HEK293 (cell line): ENCODE results near the gene PKM.

Source experiments
- ELK4 ChIP-seq: IDR thresholded peaks from 2 replicates; pipeline ENCODE4 v1.6.1; 2011; ENCODE audit warnings: mild to moderate bottlenecking, low read depth, low read length, borderline replicate concordance
- FEZF1 ChIP-seq: fragments of 450-650 bp; formaldehyde crosslinking; IDR thresholded peaks from 2 replicates; pipeline ENCODE4 v1.5.1; 2016; ENCODE audit warnings: missing biosample characterization, missing genetic modification characterization
- GFI1B ChIP-seq: fragments of 450-650 bp; formaldehyde crosslinking; IDR thresholded peaks from 2 replicates; pipeline ENCODE4 v1.5.1; 2016; ENCODE audit warnings: missing biosample characterization, missing genetic modification characterization
- HOXD13 ChIP-seq: sonication (generic); formaldehyde crosslinking; IDR thresholded peaks from 2 replicates; pipeline ENCODE4 v1.8.0; 2022; ENCODE audit warnings: missing genetic modification reagents, borderline replicate concordance
- KLF8 ChIP-seq: fragments of 450-650 bp; formaldehyde crosslinking; IDR thresholded peaks from 2 replicates; pipeline ENCODE4 v1.5.1; 2016; ENCODE audit warnings: missing biosample characterization, missing genetic modification characterization
- OSR2 ChIP-seq: fragments of 450-650 bp; formaldehyde crosslinking; IDR thresholded peaks from 2 replicates; pipeline ENCODE4 v1.5.1; 2016; ENCODE audit warnings: missing biosample characterization, missing genetic modification characterization
- PRDM1 ChIP-seq: fragments of 450-650 bp; formaldehyde crosslinking; IDR thresholded peaks from 2 replicates; pipeline ENCODE4; 2016; ENCODE audit warnings: missing biosample characterization, missing genetic modification characterization
- PRDM10 ChIP-seq: fragments of 450-650 bp; formaldehyde crosslinking; IDR thresholded peaks from 2 replicates; pipeline ENCODE4 v1.5.1; 2016; ENCODE audit warnings: missing biosample characterization, missing genetic modification characterization
- PRDM4 ChIP-seq: fragments of 450-650 bp; formaldehyde crosslinking; IDR thresholded peaks from 2 replicates; pipeline ENCODE4 v1.5.1; 2017; ENCODE audit warnings: missing biosample characterization, missing genetic modification characterization
- SETDB1 ChIP-seq: IDR thresholded peaks from one replicate; pipeline ENCODE4 v1.6.1; 2017; ENCODE audit warnings: mild to moderate bottlenecking, low read length, moderate library complexity, mixed read lengths; ENCODE audit not compliant: insufficient read length
- ZBTB10 ChIP-seq: fragments of 450-650 bp; formaldehyde crosslinking; IDR thresholded peaks from 2 replicates; pipeline ENCODE4 v1.5.1; 2016; ENCODE audit warnings: missing biosample characterization, missing genetic modification characterization
- ZBTB48 ChIP-seq: fragments of 450-650 bp; formaldehyde crosslinking; IDR thresholded peaks from 2 replicates; pipeline ENCODE4 v1.5.1; 2016; ENCODE audit warnings: missing biosample characterization, missing genetic modification characterization
- ZBTB49 ChIP-seq: fragments of 450-650 bp; formaldehyde crosslinking; IDR thresholded peaks from 2 replicates; pipeline ENCODE4 v1.5.1; 2016; ENCODE audit warnings: missing biosample characterization, missing genetic modification characterization, low read depth
- ZBTB7A ChIP-seq: fragments of 450-650 bp; formaldehyde crosslinking; IDR thresholded peaks from 2 replicates; pipeline ENCODE4 v1.5.1; 2016; ENCODE audit warnings: low read depth, missing biosample characterization, missing genetic modification characterization
- ZNF18 ChIP-seq: fragments of 450-650 bp; formaldehyde crosslinking; IDR thresholded peaks from 2 replicates; pipeline ENCODE4 v1.5.1; 2016; ENCODE audit warnings: missing biosample characterization, missing genetic modification characterization
- ZNF433 ChIP-seq: fragments of 450-650 bp; formaldehyde crosslinking; IDR thresholded peaks from 2 replicates; pipeline ENCODE4 v1.5.1; 2016; ENCODE audit warnings: missing biosample characterization, missing genetic modification characterization, low read depth
- ZNF514 ChIP-seq: fragments of 450-650 bp; formaldehyde crosslinking; IDR thresholded peaks from 2 replicates; pipeline ENCODE4 v1.5.1; 2016; ENCODE audit warnings: missing biosample characterization, missing genetic modification characterization
- ZNF596 ChIP-seq: fragments of 450-650 bp; IDR thresholded peaks from 2 replicates; pipeline ENCODE4 v1.5.0; 2018; ENCODE audit warnings: missing biosample characterization, mild to moderate bottlenecking, missing genetic modification characterization, moderate library complexity
- ZNF664 ChIP-seq: fragments of 450-650 bp; formaldehyde crosslinking; IDR thresholded peaks from 2 replicates; pipeline ENCODE4 v1.5.1; 2016; ENCODE audit warnings: missing biosample characterization, missing genetic modification characterization
- ZNF692 ChIP-seq: fragments of 450-650 bp; formaldehyde crosslinking; IDR thresholded peaks from 2 replicates; pipeline ENCODE4 v1.5.1; 2016; ENCODE audit warnings: missing biosample characterization, missing genetic modification characterization
- ZNF776 ChIP-seq: fragments of 450-650 bp; formaldehyde crosslinking; IDR thresholded peaks from 2 replicates; pipeline ENCODE4 v1.5.0; 2017; ENCODE audit warnings: missing biosample characterization, missing genetic modification characterization, borderline replicate concordance
- ZNF837 ChIP-seq: fragments of 450-650 bp; formaldehyde crosslinking; IDR thresholded peaks from 2 replicates; pipeline ENCODE4 v1.5.1; 2016; ENCODE audit warnings: missing biosample characterization, missing genetic modification characterization

The PKM gene

GRCh38 chr15:72231066-72231832 is at the start of gene PKM (continued):
- no peak for TF ChIP-seq ZBTB49 (tag by site-specific recombination)
- no peak for TF ChIP-seq ZNF433 (tag by site-specific recombination)
- no peak for TF ChIP-seq ZNF776 (tag by site-specific recombination)
- no peak for TF ChIP-seq PRDM1 (tag by site-specific recombination)
- peak; percentile 100 for TF ChIP-seq KLF8 (tag by site-specific recombination)
- TF ChIP-seq PRDM4 (tag by site-specific recombination) = peak; percentile 72
- no peak; the same call in 1 of the 2 replicates for TF ChIP-seq ELK4
- peak; percentile 66; the same call in 1 of the 2 replicates for TF ChIP-seq GFI1B
- peak; percentile 66; the same call in 1 of the 2 replicates for TF ChIP-seq ZBTB48 (tag by site-specific recombination)
- peak; percentile 41 for TF ChIP-seq FEZF1 (tag by site-specific recombination)
- peak; percentile 95 for TF ChIP-seq ZBTB10 (tag by site-specific recombination)
- peak; percentile 91 for TF ChIP-seq OSR2
- TF ChIP-seq PRDM10 (tag by site-specific recombination) = peak; percentile 76
- TF ChIP-seq SETDB1 = no peak
- TF ChIP-seq ZNF664 (tag by site-specific recombination) = no peak
- peak; percentile 97; the same call in 1 of the 2 replicates for TF ChIP-seq ZBTB7A (tag by site-specific recombination)
- no peak; the same call in 1 of the 2 replicates for TF ChIP-seq ZNF596 (tag by site-specific recombination)
- TF ChIP-seq ZNF18 (tag by site-specific recombination) = no peak; the same call in 1 of the 2 replicates
- TF ChIP-seq ZNF692 (tag by site-specific recombination) = peak; percentile 94
- no peak for TF ChIP-seq ZNF514 (tag by site-specific recombination)
- no peak for TF ChIP-seq HOXD13 (CRISPR knock-in tag)
- no peak for TF ChIP-seq ZNF837 (tag by site-specific recombination)
